GM10847 (cell line): ENCODE measurements around the gene KIN.

ENCODE experiments used
- POLR2A ChIP-seq: IDR thresholded peaks from 2 replicates; pipeline ENCODE4 v1.6.1; 2011; ENCODE audit not compliant: insufficient read length; ENCODE audit errors: extremely low read depth

The KIN gene

GRCh38 chr10:7763929-7764328, 23.9 kb downstream of the KIN start:
- TF ChIP-seq POLR2A: no peak

DNA sequence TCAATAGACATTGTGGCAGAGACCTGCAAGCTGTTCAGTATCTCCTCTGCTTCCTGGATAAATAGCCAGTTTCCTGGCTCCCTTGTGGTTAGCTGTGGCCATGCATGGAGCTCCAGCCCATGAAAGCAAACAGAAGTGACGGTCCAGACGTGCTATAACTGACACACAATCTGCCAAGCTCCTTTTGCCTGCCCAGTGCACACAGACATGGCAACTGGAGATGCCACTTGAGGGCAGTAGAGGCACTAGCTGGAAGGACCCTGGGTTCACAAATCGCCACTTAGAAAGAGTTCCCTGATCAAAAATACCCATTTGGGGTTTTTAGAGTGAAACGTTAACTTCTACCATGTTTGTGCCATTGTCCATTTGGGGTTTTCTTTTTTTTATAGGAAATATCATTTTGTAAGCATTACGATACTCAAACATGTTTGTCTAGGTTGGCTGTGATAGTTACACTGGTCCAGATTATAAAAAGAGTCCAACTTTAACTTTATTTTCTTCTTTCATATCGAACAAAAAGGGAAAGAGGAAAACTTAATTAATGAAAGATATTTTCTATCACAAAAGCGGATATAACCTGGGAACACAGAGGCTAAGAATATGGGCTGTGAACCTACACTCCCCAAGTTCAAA, 31.3 kb downstream of the KIN start:
- no peak for TF ChIP-seq POLR2A

GRCh38 chr10:7755103-7755502, 32.7 kb downstream of the KIN start:
- no peak for TF ChIP-seq POLR2A

- no peak for TF ChIP-seq POLR2A
Measured at GRCh38 chr10:7752251-7752650, 35.5 kb downstream of the KIN start.

DNA sequence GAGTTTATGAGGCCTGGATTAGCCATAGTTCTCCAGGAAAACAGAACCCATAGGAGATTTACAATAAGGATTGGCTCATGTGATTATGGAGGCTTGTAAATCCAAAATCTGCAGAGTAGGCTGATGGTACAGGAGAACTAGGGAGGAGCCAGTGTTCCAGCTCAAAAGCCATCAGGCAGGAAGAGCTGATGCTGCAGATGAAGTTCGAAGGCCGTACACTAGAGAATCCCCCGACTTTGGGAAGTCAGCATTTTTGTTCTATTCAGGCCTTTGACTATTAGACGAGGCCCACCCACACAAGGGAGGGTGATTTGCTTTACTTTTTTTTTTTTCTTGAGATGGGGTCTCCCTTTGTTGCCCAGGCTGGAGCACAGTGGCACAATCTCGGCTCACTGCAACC, 37.6 kb downstream of the KIN start:
- TF ChIP-seq POLR2A: no peak

- TF ChIP-seq POLR2A: no peak
Measured at GRCh38 chr10:7744307-7744706, 43.5 kb downstream of the KIN start.

GRCh38 chr10:7738536-7739407, 49.0 kb downstream of the KIN start:
- no peak for TF ChIP-seq POLR2A

DNA sequence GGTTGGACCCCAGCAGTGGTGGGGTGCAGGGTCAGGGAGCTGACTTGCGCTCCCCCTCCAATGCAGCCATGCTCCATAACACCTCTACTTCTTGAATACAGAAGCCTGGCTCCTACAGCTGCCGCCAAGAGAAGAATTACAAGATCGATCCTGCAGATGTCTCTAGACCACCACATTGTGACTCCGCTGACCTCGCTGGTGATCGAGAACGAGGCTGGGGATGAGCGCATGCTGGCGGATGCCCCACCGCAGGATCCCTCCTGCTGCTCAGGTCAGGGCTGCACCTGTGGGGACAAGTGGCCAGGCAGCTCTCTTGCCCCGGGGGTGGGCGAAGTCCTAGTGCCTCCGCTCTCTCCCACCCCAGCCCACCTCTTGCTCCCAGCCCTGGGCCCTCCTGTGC, 53.0 kb downstream of the KIN start:
- no peak for TF ChIP-seq POLR2A

DNA sequence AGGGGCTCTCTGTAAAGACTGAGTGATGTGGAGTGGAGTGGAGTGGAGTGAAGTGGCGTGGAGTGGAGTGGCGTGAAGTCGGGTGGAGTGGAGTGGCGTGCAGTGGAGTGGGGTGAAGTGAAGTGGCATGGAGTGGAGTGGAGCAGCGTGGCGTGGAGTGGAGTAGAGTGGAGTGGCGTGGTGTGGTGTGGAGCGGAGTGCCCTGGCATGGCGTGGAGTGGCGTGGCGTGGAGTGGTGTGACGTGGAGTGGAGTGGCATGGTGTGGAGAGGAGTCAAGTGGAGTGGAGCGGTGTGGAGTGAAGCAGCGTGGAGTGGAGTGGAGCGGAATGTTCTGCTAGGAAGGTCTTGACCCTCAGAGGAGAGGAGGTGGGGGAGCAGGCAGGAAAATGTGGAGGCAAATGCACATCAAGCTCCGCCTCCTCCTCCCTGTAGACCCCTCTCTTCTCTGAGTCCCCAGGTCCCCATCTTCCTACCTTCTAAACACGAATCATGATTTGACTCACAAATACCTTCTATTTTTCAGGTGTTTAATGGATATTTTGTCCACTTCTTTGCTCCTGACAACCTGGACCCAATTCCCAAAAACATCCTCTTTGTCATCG, 64.8 kb downstream of the KIN start:
- no peak for TF ChIP-seq POLR2A

GRCh38 chr10:7720478-7720877, 67.3 kb downstream of the KIN start:
- no peak for TF ChIP-seq POLR2A

GRCh38 chr10:7718685-7719084, 69.1 kb downstream of the KIN start:
- no peak for TF ChIP-seq POLR2A

DNA sequence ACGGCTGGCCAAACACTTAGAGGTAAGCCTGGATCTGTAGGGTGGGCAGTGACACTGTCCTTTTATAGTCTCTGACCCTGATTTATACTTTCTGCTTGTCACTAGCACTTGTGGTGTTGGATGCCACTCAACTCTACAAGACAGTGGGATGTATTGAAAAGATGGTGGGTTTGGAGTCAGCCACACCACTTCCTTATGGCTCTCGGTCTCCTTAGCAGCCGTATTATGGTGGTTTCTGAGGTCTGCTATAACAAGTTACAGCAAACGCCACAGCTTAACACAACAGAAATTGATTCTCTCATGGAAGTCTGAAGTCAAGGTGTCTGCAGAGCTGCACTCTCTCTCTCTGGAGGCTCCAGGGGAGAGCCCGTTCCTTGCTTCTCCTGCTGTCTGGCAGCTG, 70.0 kb downstream of the KIN start:
- no peak for TF ChIP-seq POLR2A

- TF ChIP-seq POLR2A: no peak
Measured at GRCh38 chr10:7715515-7715914, 72.3 kb downstream of the KIN start.

DNA sequence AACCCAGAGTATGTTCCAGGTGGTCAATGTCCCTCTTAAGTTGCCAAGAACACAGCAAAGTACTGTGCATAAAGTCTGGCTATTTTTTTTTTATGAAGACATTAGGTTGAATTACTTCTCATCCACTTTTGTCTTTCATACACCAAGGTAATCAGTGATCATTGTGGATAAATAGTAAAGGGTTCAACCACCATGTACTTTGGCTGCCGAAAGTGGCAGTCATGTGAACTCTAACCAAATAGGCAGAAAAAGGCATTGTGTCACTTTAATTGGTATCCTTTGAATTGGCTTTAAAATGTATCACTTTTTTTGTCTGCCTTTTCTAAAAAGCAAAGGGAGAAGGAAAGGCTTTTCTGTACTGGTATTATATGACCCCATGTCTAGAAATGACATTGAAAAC, 77.3 kb downstream of the KIN start:
- TF ChIP-seq POLR2A: no peak

DNA sequence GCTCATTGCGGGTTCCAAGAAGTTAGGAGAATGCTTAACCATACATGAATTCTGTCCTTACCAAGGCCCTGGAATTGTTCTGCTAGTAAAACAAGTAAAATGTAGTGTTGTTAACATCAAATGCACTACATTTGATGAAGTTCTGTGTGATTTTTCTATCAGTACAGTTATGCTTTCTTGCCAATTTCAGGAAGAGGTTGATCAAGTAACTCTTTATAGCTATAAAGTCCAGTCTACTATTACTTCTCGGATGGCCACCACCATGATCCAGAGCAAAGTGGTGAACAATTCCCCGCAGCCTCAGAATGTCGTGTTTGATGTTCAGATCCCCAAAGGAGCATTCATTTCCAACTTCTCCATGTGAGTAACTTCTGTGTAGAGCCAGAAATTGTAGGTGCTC, 79.0 kb downstream of the KIN start:
- no peak for TF ChIP-seq POLR2A
